BJ (cell line): ENCODE measurements around the gene SLC2A14. TPM values are rescaled to one million over a fixed set of nuclear protein-coding genes. Genes with fewer than 3 reads are reported as not detected.
"Not testable (repeated sequence)": the region's sequence is repeated elsewhere in the genome, so short reads cannot be mapped to it uniquely, and the experiment has no call there.

Source experiments
- CTCF ChIA-PET: fragments of 350-600 bp; formaldehyde crosslinking; extraction: SDS; loops from one replicate; lab custom pipeline; 2021; ENCODE audit warnings: antibody characterized with exemption, inconsistent platforms; lab: Yijun Ruan, JAX
- POLR2A ChIA-PET: fragments of 300-600 bp; sonication (Branson Sonifier 250); formaldehyde crosslinking; extraction: SDS; loops from one replicate; lab custom pipeline; 2021; ENCODE audit warnings: antibody characterized with exemption; lab: Charles Lee
- DNase-seq: peaks from one replicate; pipeline ENCODE4 v3.0.0-alpha.2; 2011; ENCODE audit warnings: low read depth
- H3K27me3 ChIP-seq: 2 replicates; pipeline ENCODE4 v1.6.0; 2011; ENCODE audit warnings: low read length; ENCODE audit not compliant: control insufficient read depth, insufficient read depth
- H3K36me3 ChIP-seq: 2 replicates; pipeline ENCODE4 v1.5.1; 2011; ENCODE audit warnings: low read length; ENCODE audit not compliant: control insufficient read depth, insufficient read depth
- H3K4me3 ChIP-seq: 2 replicates; pipeline ENCODE4 v1.5.1; 2011; ENCODE audit warnings: low read depth, mild to moderate bottlenecking, control low read depth, low read length
- polyA plus RNA-seq: library from polyadenylated mRNA; depleted of rRNA; stranded (reverse); fragments of >200 nt; gene quantifications from 2 replicates; pipeline ENCODE4 v1.2.3, GENCODE V29; 2011
- TF ChIP-seq, protein P1 (sequence below): IDR thresholded peaks from 2 replicates; pipeline ENCODE4 v1.5.1; 2011; ENCODE audit warnings: low read depth, mild to moderate bottlenecking, control low read depth, inconsistent platforms, low read length, moderate library complexity; ENCODE audit not compliant: insufficient read depth

The SLC2A14 gene
- polyA plus RNA-seq, 1 experiment = not detected

DNA sequence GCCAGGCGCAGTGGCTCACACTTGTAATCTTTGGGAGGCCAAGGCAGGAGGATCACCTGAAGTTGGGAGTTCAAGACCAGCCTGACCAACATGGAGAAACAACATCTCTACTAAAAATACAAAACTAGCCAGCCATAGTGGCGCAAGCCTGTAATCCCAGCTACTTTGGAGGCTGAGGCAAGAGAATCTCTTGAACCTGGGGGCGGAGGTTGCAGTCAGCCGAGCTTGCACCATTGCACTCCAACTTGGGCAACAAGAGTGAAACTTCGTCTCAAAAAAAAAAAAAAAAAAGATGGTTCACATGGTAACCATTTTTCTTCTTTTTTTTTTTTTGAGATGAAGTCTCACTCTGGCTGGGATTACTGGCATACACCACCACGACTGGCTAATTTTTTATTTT is 35.3 kb downstream of the SLC2A14 start:
- CTCF ChIA-PET = interaction anchor here (0.9 to 1.3 kb wide), 2 partner anchors 113 to 553 kb away, joined by 3 read pairs; no protein-coding TSS in a partner anchor
- no peak for DNase-seq
- Histone ChIP-seq H3K27me3 (no peaks in the 10 kb centered on the region), H3K4me3 (no peak overlapping the region), H3K36me3 (no peaks in the 10 kb centered on the region)
- TF ChIP-seq, protein P1, sequence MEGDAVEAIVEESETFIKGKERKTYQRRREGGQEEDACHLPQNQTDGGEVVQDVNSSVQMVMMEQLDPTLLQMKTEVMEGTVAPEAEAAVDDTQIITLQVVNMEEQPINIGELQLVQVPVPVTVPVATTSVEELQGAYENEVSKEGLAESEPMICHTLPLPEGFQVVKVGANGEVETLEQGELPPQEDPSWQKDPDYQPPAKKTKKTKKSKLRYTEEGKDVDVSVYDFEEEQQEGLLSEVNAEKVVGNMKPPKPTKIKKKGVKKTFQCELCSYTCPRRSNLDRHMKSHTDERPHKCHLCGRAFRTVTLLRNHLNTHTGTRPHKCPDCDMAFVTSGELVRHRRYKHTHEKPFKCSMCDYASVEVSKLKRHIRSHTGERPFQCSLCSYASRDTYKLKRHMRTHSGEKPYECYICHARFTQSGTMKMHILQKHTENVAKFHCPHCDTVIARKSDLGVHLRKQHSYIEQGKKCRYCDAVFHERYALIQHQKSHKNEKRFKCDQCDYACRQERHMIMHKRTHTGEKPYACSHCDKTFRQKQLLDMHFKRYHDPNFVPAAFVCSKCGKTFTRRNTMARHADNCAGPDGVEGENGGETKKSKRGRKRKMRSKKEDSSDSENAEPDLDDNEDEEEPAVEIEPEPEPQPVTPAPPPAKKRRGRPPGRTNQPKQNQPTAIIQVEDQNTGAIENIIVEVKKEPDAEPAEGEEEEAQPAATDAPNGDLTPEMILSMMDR = no peak
- POLR2A ChIA-PET = no interaction called here

DNA sequence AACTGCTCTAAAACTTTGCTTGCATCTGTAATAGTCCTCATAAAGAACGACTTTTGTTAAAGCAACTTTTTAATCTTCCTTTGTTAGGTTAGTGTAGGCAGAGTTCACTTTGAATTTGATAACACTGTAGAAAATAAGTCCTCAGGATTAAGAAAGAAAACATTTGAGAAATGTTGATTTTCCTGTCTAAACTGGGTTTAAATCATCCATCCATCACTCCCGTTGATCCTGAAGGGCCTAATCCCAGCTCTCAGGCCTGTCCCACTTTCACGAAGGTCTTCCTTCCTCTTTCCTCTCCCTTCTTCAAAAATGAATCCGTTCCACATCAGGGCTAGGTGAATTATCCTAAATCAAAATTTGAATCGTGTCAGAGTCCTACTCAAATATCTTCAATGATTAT is 36.9 kb downstream of the SLC2A14 start:
- no peak for DNase-seq
- TF ChIP-seq, protein P1 = no peak
- CTCF ChIA-PET = interaction anchor here (1.1 kb wide), 1 partner anchor 159 kb away, joined by 6 read pairs; no protein-coding TSS in a partner anchor
- POLR2A ChIA-PET = interaction anchor here (0.7 kb wide), 1 partner anchor 101 kb away, joined by 5 read pairs; no protein-coding TSS in a partner anchor
- no peaks in the 10 kb centered on the region for H3K27me3 ChIP-seq
- H3K36me3 ChIP-seq = no peaks in the 10 kb centered on the region
- H3K4me3 ChIP-seq = no peak overlapping the region

DNA sequence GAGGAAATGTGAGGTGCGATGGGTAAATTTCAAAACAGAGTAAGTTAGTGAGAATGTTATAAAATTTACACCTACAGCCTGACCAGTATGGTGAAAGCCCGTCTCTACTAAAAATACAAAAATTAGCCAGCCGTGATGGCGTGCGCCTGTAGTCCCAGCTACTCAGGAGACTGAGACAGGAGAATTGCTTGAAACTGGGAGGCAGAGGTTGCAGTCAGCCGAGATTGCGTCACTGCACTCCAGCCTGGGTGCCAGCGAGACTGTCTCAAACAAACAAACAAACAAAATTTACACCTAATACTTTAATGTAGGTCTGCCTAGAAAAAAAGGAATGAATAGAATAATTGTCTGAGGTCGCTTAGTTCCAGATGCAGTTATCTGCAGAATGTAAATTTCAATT is 37.6 kb downstream of the SLC2A14 start:
- POLR2A ChIA-PET = interaction anchor here (0.7 kb wide), 1 partner anchor 101 kb away, joined by 5 read pairs; no protein-coding TSS in a partner anchor
- Histone ChIP-seq H3K27me3 (no peaks in the 10 kb centered on the region), H3K4me3 (no peak overlapping the region), H3K36me3 (no peaks in the 10 kb centered on the region)
- CTCF ChIA-PET = interaction anchor here (0.8 to 2.1 kb wide), 4 partner anchors 21 to 160 kb away, joined by 3 to 8 read pairs (median 4); no protein-coding TSS in a partner anchor
- TF ChIP-seq, protein P1 = no peak
- DNase-seq = no peak

DNA sequence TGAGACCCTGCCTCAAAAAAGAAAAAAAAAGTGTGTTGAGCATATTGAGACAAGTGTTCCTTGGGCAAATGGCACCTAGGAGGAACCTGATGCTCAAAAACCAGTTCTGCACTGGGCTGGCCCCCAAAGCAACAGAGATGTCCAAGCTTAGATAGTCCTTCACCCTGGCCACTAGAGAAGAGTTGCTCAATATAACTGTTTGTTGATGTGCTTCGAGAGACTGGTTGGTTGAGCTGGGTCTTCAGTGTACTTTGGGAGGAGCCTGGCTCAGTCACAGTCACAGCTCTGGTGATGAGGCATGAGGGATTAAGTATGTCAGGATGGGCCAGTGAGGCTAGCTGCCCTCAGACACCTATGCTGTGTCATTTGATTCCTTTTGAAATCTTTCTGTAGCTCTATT is 38.0 kb downstream of the SLC2A14 start:
- TF ChIP-seq, protein P1 = no peak
- Histone ChIP-seq H3K36me3 (no peaks in the 10 kb centered on the region), H3K27me3 (no peaks in the 10 kb centered on the region), H3K4me3 (no peak overlapping the region)
- CTCF ChIA-PET = interaction anchor here (0.8 to 2.1 kb wide), 5 partner anchors 22 to 160 kb away, joined by 3 to 8 read pairs (median 3); no protein-coding TSS in a partner anchor
- POLR2A ChIA-PET = interaction anchor here (0.5 to 0.6 kb wide), 2 partner anchors 102 to 244 kb away, joined by 4 to 6 read pairs; no protein-coding TSS in a partner anchor
- DNase-seq = no peak

DNA sequence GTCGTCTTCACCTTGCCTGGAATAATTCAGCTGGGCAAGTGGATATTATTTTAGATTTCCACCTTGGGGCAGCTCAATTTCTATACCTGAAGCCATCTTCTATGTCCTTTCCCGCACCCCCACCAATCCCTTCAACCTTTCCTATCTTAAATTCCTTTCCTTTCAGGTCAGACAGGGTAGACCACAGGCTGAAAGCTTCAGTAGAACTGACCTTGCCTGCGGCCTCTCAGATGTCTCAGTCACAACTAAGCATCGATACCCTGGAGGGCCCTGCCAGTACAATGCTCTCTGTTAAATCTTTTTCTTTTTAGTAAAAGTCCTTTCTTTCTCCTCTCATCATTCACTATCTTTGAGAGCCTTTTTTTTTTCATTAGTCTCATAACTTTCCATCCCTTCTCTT is 38.9 kb downstream of the SLC2A14 start:
- no peak overlapping the region for H3K4me3 ChIP-seq
- no peaks in the 10 kb centered on the region for H3K27me3 ChIP-seq
- no peaks in the 10 kb centered on the region for H3K36me3 ChIP-seq
- ChIA-PET POLR2A (no interaction called here), CTCF (interaction anchor here (1.0 to 2.1 kb wide), 5 partner anchors 9 to 99 kb away, joined by 3 to 9 read pairs (median 3); no protein-coding TSS in a partner anchor)
- no peak for DNase-seq
- TF ChIP-seq, protein P1 = no peak

DNA sequence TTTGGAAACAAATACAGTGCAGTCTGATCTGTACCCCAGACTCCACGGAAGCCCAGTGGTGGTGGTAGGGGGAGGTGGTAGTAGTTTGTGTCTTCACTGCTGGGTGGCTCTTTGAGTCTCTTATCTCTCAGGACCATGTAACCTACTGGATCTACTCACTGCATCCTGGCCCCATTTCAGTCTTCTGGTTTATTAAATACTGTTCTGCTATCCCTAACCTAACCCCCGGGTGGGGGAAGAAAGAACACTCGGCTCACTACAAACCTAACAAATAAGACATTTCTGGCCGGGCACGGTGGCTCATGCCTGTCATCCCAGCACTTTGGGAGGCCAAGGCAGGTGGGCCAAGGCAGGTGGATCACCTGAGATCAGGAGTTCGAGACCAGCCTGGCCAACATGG is 39.5 kb downstream of the SLC2A14 start:
- CTCF ChIA-PET = interaction anchor here (1.0 to 2.7 kb wide), 11 partner anchors 9 to 245 kb away, joined by 3 to 12 read pairs (median 4); no protein-coding TSS in a partner anchor
- DNase-seq, H3K36me3 ChIP-seq, H3K4me3 ChIP-seq, H3K27me3 ChIP-seq, POLR2A ChIA-PET: not testable (repeated sequence)
